Measurements from ENCODE around the gene TYMP.

TYMP gene

DNA sequence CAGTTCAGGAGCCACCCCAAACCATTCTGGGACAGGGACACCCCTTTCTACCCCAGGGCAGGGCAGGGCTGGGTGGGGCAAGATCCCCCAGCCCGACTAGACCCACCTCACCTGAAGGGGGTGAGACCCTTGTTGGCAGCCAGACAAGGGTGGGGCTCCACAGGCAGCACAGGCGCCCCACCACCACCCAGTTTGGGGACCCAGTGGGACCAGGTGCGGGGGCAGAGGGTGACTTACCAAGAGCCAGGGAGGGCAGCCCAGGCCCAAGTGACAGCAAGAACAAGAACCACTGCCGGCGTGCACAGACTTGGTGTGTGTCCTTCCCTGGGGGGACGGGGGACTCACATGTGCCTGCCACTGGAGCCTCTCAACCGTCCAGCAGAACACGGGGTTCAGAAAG is 46.3 kb downstream of the TYMP start:
- DNase-seq (ENCODE audit: low spot score), result no peak

DNA sequence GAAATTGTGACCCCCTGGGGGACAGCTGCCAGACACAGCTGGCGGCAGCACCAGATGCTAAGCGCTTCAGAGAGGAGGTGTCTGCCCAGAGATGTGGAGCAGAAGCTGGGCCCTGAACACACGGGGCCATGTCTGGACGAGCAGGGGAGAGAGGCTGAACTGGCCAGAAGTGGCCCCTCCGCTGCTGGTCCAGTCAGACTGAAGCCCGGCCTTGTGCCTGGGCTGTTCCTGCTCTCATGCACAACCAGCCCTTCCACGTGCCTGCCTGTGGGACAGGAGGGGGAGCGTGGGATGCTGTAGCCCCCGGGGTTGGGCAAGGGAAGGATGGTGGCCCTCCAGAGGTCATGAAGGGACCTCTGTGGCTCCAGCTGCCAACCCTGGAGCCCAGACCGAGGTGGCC is 46.7 kb downstream of the TYMP start:
- DNase-seq (ENCODE audit: low spot score), result no peak

DNA sequence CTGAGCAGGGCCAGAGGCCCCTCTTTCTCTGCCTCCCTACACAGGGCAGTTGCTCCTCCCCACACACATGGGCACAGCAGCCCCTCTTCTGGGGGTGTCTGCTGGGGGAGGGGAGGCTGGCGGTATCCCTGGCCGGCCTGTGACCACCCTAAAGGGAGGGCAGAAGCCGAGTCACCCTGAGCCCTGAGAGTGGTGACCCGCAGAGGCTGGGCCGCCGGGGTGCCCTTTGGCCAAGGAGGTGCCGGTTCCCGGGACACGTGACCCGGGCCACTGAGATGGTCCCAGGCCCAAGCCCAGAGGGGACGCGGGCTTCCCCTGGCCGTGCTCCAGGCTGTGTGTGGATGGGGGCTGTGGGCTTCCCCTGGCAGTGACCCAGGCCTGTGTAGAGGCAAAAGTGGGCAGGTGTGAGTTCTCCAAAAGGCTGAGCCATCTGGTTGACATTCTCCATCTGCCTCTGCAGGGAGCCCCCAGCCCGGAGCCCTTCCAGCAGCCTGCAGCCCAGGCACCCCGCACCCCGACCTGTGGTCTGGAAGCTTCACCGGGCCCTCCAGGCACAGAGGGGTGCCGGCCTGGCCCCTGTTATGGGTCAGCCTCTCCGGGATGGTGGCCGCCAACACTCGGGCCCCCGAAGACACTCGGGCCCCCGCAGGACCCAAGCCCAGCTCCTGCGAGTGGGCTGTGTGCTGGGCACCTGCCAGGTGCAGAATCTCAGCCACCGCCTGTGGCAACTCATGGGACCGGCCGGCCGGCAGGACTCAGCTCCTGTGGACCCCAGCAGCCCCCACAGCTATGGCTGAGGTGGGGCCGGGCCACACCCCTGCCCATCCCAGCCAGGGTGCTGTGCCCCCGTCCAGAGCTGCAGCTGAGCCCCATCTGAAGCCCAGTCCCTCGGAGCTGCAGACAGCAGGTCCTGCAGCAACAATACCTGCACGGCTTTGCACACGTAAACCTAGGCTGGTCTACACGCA is 47.4 kb downstream of the TYMP start:
- peak; percentile 64 for DNase-seq (ENCODE audit: low spot score)

DNA sequence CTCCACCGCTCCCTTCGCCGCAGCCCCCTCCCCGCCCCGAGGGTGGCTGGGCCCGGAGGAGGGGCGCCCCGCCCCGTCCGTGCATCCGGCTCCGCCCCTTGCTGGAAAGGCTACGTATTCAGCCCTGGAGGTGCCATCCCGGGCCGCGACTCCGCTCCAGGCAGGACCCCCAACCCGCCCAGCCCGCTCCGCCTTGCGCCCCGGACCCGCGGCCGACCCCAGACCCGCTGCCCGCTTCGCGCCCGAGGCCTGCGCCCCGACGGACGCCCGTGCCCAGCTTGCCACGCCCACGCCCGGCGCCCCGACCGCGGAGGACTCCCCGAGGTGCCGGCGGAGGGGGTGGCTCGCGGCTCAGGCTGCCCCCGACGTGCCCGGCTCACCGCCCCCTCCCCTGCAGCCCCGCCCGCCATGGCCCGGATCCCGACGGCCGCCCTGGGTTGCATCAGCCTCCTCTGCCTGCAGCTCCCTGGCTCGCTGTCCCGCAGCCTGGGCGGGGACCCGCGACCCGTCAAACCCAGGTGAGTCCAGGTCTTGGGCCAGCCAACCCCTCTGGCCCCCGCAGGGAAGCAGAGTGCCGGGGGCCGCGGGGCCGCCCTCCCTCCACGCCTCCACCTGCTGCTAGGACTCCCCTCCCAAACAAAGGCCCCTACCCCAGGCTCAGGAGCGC is 48.2 kb downstream of the TYMP start, which contains the start of gene ADM2:
TSS of gene ADM2 (plus strand) at position 104 of the 667 bp plus-strand sequence. CDS start at position 409, 305 bp downstream.
- peak; percentile 94 for DNase-seq (ENCODE audit: low spot score)

DNA sequence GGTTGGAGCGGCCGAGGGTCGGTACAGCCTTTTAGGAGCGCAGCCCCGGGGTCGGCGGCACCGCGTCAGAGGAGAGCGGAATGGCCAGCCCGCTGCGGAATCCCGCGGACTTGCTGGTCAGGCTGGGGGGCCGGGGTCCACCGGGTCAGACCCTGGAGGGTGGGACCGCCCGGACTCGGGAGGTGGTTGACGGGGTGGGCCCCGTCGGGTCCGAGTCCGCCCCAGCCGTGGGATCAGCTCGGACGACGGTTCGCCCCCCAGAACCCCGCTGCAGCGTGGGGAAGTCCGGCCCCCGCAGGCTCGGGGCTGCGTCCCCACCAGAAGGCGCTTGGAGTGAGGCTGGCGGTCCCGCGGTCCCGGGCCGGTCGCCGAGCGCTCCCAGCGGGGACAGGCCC is 48.8 kb downstream of the TYMP start:
- DNase-seq (ENCODE audit: low spot score), result no peak

- no peak for DNase-seq (ENCODE audit: low spot score)
Measured at GRCh38 chr22:50479721-50480120, 50.1 kb downstream of the TYMP start.

GRCh38 chr22:50477923-50478322 is 51.9 kb downstream of the TYMP start:
- DNase-seq (ENCODE audit: low spot score), result no peak

GRCh38 chr22:50476868-50477267 is 52.9 kb downstream of the TYMP start:
- no peak for DNase-seq (ENCODE audit: low spot score)
